ENCODE measurements around the gene RNASEH2B.

RNASEH2B gene

DNA sequence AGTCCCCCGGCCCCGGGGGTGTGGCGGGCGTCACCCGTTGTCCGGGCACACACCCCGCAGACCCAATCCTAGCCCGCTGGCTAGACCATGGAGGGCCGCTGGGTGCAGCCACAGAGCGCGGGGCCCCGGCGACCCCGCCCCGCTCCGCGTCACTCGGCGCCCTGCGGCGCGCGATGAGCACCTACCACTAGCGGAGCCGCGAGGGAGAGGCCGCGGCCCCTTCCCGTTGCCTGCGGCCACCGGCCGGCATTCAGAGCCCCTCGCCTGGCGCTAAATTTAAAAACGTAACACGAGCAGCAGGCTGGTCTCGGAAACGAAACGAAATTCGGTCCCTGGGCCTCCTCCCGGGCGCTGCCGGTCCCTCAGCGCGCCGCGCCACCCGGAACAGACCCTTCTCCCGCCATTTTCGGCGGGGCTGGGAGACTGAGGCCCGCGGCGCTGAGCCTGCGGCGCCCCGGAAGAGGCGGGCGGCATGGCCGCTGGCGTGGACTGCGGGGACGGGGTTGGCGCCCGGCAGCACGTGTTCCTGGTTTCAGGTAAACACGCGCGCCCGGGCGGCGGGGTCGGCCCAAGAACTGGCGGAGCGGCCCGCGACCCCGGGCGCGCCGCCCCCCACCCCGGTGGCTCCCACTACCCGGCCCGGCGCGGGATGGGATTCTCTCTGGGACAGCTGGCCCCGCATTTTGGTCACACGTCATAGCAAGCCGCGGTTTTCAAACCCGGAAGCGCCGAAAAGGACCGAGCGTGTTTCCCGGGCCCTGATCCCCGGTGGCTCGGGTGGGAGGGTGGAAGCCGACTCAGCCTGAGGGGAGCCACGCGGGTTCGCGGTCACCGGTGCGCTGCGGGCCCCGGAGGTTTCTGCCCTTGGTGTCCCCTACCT is at the start of gene RNASEH2B:
Gene RNASEH2B, plus strand, starts transcription at position 187 of the 880 bp plus-strand sequence. Its CDS starts 286 bp downstream, at position 473.
- FAIRE-seq: no peak

- no peak for FAIRE-seq
These were observed 45.1 kb upstream of the RNASEH2B start for GRCh38 chr13:50864492-50864891.

DNA sequence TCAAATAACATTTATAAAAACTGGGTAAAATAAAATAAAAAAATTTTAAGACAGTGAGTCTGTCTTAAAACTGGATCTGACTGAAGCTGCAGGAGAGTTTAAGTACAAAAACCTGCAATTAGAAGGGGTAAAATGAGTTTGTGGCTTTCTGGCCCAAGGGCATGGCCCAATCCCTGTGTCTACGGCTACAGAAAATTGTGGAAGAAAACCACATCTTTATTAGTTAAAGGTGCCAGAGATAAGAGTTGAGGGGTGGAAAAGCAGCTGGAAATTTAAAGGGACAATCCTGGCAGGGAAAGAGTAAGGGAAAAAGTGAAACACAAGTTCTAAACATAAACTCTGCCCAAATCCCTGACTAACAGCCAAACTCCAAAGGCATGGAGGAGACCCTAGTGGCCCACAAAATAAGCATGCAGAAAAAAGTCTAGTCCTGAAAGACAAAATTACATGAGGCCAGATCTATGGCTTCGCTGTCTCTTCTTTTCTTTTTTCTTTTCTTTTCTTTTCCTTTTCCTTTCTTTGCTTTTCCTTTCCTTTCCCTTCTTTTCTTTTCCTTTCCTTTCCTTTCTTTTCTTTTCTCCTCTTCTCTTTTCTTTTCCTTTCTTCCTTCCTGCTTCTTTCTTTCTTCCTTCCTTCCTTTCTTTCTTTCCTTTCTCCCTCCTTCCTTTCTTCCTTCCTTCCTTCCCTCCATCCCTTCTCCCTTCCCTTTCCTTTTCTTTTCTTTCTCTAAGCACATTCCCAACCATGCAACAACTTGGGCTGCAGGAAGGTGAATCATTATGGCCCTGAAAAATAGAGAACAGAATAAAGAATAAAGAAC is 42.6 kb upstream of the RNASEH2B start:
- FAIRE-seq: no peak

GRCh38 chr13:50867637-50867945 is 42.0 kb upstream of the RNASEH2B start:
- no peak for FAIRE-seq

- FAIRE-seq: no peak
These were observed 38.2 kb upstream of the RNASEH2B start for GRCh38 chr13:50871405-50871804.

- no peak for FAIRE-seq
These were observed 36.1 kb upstream of the RNASEH2B start for GRCh38 chr13:50873467-50873866.

- FAIRE-seq: no peak
These were observed 35.6 kb upstream of the RNASEH2B start for GRCh38 chr13:50873991-50874390.

DNA sequence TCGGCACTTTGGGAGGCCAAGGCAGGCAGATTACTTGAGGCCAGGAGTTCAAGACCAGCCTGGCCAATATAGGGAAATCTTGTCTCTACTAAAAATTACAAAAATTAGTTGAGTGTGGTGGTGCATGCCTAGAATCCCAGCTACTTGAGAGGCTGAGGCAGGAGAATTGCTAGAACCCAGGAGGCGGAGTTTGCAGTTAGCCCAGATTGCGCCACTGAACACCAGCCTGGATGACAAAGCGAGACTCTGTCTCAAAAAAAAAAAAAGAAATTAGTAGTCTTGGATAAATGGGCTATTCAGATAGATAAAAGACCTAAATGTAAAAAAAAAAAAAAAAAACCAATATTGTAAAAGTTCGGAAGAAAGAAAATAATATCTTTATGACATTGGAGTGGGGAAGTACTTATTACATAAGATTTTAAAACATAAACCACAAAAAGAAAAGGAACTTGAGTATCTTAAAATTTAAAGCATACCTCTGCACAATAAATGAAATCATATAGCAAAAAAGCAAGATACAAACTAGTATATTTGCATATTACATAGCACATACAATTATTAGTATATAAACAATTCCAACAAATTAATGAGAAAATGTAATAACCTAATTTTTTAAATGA is 26.7 kb upstream of the RNASEH2B start:
- FAIRE-seq: no peak

GRCh38 chr13:50883728-50884127 is 25.9 kb upstream of the RNASEH2B start:
- FAIRE-seq: no peak

GRCh38 chr13:50884265-50884664 is 25.3 kb upstream of the RNASEH2B start:
- no peak for FAIRE-seq

DNA sequence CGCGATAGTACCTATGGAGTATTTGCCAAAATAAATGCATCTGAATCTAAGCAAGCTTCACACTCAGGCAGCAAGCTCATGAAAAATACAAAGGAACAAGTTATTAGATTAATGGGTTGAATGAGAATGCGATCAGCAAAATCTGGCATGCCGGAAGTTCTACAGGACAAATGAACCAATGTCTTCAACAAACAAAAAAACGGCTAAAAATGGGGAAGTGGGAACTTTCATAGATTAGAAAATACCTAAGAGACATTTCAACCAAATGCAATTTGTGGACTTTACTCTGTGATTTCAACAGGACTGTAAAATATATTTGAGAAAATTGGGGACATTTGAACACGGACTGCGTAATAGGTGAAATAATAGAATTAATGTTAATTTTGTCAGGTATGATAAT is 22.4 kb upstream of the RNASEH2B start:
- no peak for FAIRE-seq

DNA sequence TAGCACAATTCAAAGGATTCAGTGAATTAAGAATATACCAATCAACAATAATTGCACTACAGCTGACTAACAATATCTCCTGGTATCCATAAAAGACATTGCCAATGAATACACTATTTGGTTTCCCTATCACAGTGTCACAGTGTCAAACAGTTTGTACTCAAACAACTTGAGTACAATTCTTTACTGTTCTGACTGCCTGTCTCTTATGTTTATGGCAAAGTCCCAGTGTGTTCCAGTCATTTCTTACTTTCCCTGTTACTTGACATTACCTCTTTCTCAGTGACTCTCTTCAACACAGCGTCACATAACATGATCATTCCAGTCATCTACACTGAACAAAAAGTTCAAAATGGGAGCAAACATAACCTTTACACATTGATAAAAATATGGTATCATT is 21.2 kb upstream of the RNASEH2B start:
- FAIRE-seq: no peak

DNA sequence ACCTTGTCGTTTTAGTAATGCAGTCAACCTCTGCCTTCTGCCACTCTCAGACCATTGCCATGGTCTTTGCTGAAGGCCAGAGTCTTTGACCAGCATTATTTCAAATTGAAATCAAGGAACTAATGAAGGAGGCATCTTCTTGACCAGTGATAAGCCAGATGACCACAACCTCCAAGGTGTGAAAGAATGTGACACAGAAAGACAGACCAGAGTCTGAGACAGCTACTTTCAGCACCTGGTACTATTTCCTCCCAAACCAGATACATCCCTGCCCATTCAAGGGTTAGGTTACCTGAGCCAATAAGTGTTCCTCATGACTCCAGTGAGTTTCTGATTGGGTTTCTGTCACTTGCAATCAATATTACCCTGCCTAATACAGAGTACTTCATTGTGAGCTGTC is 20.3 kb upstream of the RNASEH2B start:
- no peak for FAIRE-seq

- no peak for FAIRE-seq
These were observed 18.4 kb upstream of the RNASEH2B start for GRCh38 chr13:50891206-50891605.

DNA sequence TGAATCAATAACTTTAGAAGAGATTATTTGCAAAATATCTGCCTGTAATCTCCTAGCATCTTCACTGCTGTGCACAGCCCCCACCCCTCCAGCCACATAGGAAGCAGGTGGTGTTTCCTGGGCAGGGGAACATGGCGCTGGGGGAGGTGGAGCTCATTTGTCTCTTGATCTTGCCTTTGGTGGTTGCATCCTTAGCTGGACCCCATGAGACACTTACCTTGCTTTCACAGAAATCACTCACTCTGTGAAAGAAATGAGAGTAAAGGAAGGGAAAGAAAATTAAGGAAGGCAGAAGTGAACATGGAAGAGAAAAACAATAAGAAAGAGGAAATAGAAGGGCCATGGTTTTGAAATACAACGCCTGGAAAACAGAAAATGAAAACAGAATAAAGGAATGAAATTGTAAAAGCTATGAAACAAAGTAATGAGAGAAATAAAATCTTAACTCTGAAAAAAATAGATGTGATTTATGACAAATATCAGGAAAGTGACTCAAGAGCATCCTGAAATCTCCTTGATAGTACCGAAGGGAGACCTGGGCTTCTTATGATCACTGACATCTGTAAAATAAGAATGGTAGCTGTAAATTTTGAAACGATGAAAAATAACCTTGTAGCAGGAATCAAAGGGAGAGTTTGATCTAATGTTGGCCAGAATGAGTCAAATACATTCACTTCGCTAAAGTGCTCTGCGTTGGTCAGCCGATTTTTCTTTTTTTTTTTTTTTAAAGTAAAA is 17.2 kb upstream of the RNASEH2B start:
- FAIRE-seq: no peak

- peak; percentile 94 for FAIRE-seq
These were observed 16.3 kb upstream of the RNASEH2B start for GRCh38 chr13:50893211-50893852.

GRCh38 chr13:50894012-50894411 is 15.6 kb upstream of the RNASEH2B start:
- no peak for FAIRE-seq

DNA sequence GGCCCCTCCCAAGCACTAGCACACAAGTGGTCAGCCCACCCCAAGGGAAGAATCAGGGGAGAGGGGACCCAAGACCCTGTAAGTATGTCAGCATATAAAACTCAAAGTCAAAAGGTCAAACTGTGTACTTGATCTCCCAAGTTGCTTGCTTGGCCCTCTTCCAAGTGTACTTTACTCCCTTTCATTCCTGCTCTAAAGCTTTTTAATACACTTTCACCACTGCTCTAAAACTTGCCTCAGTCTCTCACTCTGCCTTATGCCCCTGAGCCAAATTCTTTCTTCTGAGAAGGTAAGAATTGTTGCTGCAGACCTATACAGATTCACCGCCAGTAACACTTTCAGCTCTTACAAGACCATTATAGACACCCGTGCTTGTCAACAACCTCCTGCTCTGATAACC is 15.1 kb upstream of the RNASEH2B start:
- no peak for FAIRE-seq

DNA sequence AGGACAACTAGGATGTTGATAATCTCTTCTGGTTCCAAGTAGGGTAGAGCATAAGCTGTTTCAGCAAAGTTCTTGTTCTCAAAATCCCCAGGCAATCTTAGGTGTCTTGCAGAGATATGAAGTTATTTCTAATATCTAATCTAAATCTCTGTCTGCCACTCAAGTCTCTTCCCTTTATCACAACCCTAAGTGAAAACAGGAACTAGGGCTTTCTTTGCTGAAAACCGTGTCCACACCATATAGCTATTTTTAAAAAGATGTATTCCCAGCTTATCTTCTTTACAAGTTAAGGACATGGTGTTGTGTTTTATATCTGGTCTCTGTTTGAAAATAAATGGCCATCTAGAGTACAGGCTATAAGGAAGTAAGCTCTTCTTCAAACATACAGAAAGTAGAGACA is 11.3 kb upstream of the RNASEH2B start:
- no peak for FAIRE-seq

GRCh38 chr13:50901701-50902100 is 7.9 kb upstream of the RNASEH2B start:
- no peak for FAIRE-seq

DNA sequence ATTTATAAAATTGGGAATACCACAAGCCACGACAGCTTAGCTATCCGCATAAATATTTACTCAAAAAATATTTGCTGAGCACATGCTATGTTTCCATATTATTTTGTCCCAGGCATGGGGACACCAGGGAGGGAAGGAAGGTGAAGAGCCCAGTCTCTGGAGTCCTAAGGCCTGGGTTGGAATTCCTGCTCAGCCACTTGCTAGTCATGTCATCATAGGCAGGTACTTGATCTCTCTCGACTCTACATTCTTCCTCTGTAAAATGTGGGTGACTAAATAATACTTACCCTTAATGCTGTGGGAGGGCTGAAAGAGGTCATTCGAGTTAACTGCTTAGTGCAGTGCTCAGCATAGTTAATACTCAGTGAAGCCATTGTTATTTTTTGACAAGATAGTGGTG is 4.3 kb upstream of the RNASEH2B start:
- FAIRE-seq: no peak

DNA sequence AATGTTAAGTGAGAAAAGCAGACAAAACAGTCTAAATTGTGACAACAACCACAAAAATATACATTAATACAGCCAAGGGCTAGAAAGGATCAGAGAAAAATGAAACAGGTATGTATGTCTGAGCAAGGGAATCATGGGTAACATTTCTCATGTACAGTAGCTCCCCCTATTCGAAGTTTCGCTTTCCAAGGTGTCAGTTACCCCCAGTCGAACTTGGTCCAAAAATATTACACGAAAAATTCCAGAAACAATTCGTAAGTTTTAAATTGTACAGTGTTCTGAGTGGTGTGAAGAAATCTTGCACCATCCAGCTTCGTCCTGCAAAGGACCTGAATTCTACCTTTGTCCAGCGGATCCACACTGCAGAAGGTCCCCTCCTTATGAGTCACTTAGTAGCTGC is 1.8 kb upstream of the RNASEH2B start:
- FAIRE-seq: no peak
